ENCODE results near the gene NARS2.

DNA sequence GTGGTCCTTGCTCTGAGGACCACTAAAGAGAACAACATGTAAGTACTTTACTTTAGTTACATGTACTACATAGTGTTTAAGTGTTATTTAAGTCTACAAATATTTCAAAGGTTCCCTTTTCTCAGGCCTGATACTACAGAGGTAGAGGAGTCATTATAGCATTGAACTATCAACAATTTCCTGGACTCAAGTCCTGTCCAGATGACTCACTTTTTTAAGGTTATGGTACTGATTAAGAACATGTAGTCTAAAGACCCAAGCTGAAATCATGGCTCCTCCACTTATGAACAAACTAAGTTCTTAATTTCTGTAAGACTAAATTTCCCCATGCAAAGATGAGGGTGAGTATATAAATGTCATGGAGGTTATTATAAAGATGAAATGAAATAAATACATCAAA, 74.7 kb downstream of the NARS2 start:
- TF ChIP-seq EZH2phosphoT487 (IDR thresholded peaks at IDR 0.05; ENCODE audit: insufficient read depth, low read depth) (no peak), EZH2 (IDR thresholded peaks at IDR 0.05; ENCODE audit: insufficient read depth, poor library complexity, severe bottlenecking) (no peak)
